GM15510 (cell line): ENCODE data around the gene TAS2R31.

Experiments used
- POLR2A ChIP-seq: IDR thresholded peaks from 3 replicates; pipeline ENCODE4 v1.6.1; 2011; ENCODE audit warnings: borderline replicate concordance; ENCODE audit not compliant: insufficient read length; ENCODE audit errors: extremely low read depth

Gene TAS2R31

DNA sequence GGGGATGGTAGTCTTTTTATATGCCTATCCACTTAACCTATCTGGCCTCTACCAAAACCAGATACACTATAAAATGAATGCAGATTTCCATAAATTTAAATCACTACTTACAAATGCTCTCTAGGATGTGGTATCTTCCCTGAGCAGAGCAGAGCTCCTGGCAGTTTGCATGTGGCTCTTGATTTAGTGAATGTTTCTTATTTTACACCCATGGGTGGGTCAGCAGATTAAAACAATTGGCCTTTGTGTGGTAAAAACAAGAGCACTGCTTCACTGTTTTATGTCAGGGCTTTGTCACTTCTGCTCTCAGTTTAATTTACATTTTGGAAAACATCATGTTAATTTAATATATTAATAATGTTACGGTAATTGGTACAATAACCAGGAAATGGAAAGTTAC, 14.3 kb downstream of the TAS2R31 start:
- no peak for TF ChIP-seq POLR2A

DNA sequence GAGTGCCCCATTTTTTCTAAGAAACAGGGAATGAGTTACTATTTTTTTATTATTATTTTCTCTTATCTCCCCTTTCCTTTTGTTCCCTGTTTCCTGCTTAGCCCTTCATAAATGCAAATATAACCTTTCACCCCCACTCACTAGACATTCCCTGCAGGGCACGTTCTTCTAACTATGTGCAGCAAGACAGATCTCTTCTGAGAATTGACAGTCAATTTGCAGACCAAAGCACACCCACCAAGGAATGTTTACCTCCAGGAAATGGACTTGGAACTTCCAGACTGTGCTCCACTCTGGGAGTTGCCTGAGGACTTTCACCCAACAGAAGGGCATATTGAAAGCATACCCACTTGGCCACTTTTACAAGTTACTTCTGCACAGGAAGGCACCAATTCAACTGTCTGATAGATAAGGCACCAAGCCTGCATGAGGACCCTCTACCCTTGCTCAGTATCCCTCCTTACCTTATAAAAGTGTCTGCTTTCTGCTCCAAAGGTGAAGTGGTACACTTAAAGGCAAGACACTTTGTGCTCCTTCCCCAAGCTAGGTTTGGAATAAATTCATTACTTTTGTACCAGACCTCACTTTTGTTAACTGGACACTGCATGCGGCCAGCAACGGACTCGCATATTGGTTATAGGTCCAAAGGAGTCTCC, 15.3 kb downstream of the TAS2R31 start:
- no peak for TF ChIP-seq POLR2A

DNA sequence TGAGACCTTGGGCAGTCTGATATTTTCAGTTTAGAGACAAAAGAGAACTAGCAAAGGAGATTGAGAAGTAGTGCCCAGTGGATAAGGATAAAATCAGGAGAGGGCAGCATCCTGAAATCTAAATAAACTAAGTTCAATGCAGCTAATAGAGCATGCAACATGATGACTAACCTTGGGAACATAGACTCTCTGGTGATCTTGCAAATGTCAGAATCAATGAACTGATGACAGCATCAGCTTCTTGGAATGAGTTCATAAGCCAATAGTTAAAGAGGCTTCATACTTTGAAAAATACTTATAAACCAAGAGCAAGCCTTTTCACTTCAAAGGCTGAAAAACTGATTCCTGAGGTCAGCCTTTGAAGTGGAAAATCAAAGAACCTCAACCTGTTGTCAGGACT, 17.0 kb downstream of the TAS2R31 start:
- TF ChIP-seq POLR2A, result no peak

DNA sequence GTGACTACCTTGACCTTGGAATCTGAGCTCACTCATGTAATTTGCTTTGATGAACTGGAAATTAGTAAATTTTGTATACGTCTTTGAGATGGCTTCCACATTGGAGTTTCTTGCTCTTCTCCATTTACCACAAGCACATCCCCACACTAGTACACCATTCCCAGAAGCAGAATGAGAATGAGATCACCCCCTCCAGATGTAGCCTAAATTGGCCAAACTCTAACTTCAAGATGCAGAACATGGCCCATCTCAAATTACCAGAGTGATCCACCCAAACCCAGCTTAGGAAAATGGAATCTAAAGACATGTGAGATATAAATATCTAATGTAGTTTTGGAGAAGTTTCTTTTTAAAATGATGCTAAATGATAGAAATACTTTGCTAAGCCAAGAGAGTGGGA, 23.6 kb downstream of the TAS2R31 start:
- no peak for TF ChIP-seq POLR2A

DNA sequence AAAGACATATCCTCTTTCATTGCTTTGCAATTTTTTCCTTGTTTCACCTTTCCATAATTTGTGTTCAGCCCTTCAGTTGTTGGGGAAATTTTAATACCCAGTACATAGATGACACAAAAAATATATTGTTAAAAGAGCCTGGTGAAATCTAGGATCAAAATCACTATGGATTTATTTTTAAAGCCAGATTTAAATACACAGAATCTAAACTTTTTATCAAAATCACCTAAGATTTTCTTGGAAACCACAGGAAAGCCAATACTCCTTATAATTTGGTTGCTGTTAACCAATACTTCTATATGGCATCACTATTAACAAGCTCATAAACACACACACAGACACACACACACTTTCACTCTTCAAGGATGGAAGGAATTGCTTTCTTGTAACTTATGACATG, 33.0 kb downstream of the TAS2R31 start, which contains the start of gene TAS2R20:
Gene TAS2R20 (minus strand): TSS at position 101 of the 400 bp plus-strand sequence. CDS start 429 bp downstream, outside the sequence.
- no peak for TF ChIP-seq POLR2A

DNA sequence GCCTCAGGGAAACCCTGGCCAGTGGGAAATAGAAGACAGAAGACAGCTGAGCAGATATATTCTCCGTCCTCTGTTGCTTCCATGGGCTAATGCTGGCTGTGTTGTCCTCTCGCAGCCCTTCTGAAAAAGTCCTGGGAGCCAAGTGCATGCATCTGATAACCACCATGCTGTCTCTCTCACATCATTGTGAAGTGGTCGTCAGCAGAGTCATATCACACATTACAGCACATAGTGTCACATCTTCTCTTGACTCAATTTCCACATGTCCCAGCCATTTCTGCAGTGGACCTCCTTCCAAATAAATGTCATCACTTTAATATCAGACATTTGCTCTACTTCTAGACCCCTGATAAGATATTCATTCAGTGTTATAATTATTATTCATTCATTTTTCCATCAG, 36.9 kb downstream of the TAS2R31 start:
- no peak for TF ChIP-seq POLR2A

DNA sequence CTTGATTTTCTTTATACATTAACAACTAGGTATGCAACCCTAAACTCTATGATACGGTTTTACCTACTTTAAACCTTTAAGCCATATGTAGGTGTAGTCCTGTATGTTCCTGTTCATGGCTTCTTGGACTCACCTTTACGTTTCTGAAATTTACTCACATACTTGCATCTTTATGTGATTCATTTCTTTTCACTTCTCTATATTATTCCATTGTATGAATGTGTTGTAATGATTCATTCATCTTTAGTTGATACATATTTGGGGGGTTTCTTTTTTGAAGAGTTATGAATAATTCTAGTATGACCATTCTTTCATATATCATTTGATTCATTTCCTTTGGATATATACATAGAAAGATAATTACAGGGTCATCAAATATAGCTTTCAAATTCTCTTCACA, 42.1 kb downstream of the TAS2R31 start:
- TF ChIP-seq POLR2A, result no peak

DNA sequence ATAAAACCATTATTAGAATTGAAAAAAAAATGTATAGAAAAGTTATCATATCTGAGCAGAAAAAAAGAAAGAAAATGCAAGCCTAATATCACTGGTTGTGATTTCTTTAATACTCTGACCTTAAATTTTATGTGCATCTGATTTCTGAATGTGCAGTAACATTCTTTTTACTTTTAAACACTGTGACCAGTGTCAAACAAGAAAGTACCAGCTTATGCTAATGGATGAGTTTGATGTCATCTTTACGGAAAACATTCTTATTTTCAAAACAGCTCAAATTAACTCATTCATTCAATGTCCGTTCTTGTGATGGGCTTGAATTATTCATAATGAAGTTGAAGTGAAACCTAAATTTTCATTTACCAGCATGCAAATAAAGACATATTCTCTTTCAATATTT, 44.4 kb downstream of the TAS2R31 start, which contains the start of gene TAS2R50:
Gene TAS2R50 (minus strand): TSS at position 101 of the 400 bp plus-strand sequence. CDS start 52 bp downstream, at position 49.
- TF ChIP-seq POLR2A, result no peak

DNA sequence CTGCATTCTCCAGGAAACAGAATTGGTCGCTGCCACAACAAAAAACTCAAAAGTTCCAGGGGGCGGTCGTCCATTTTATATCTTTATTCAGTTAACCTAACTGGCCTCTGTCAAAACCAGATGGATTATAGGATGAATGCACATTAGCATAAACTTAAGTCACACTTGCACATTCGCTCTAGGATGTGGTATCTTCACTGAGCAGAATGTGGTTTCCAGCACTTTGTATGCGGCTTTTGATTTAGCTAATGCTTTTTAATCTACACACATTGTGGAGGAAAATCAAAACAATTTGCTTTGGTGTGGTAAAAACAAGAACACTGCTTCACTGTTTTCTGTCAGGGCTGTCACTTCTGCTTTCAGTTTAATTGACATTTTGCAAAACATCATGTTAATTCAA, 49.0 kb downstream of the TAS2R31 start:
- TF ChIP-seq POLR2A, result no peak
